Mammary epithelial cell (primary cell): Measurements from ENCODE around the gene DCLRE1A.

Source experiments
- CTCF ChIP-seq, 2 donors: IDR thresholded peaks in 1 of 2; conservative IDR thresholded peaks in 1 of 2; 2 replicates each; pipeline ENCODE4 v1.5.1; 2011 to 2012; ENCODE audit warnings: inconsistent platforms in 2 of 2, low read length in 2 of 2, mild to moderate bottlenecking in 2 of 2, control low read depth in 1 of 2, low read depth in 1 of 2; ENCODE audit not compliant: insufficient read depth in 1 of 2; ENCODE audit errors: extremely low read depth in 1 of 2
- EZH2 ChIP-seq: IDR thresholded peaks from 2 replicates; pipeline ENCODE4 v1.6.1; 2012; ENCODE audit warnings: low read length, inconsistent platforms, borderline replicate concordance

- no peak for TF ChIP-seq CTCF (conservative IDR thresholded peaks at IDR 0.05 in 1 of 2, IDR thresholded peaks at IDR 0.05 in 1 of 2; ENCODE audit: extremely low read depth in 1 of 2, insufficient read depth in 1 of 2, low read depth in 1 of 2, low read length in 2 of 2)
- no peak for TF ChIP-seq EZH2
Measured at GRCh38 chr10:113867904-113868303, 14.0 kb upstream of the DCLRE1A start.
